ENCODE data around the gene UBE2M.
"Not testable (repeated sequence)": the region's sequence is repeated elsewhere in the genome, so short reads cannot be mapped to it uniquely, and the experiment has no call there.

UBE2M gene

DNA sequence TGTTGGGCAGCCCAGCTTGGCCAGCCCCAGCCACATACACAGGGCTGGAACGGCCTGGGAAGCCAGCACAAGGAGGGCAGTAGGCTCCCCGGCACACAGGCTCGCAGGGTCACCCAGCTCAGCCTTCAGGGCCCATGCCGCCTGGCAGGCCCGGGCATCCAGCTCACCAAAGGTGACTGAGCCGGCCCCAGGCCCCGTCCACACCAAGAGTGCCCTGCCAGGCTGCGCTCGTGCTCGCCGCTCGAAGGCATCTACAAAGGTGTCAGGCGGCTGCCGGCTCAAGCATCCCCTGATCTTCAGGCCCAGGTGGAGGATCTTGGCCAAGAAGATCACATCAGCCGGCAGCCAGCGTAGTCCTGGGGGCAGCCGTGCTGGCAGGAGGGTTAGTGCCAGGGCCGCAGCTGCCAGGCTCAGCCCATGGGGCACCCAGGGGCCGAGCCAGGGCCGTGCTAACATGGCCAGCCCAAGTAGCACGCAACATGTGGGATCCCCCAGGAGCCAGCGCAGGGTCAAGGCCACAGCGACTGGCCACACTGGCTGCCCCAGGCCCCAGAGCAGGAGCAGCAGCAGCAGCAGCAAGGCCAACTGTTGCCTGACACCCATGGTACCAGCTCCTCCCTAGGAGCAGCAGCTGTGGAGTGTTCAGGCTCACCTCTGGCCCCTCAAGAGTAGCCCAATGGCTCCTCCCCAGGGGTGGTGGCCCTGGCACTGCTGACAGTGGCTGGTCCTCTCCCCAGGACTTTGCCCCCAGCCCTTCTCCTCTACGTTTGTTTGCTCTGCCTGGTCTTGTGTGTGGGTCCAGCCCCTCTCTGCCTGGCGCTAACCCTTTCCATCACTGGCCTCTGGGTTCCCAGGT is 46.8 kb downstream of the UBE2M start, which contains the start of gene SLC27A5:
Gene SLC27A5, minus strand, starts transcription at position 640 of the 856 bp plus-strand sequence. Its CDS starts 37 bp downstream, at position 603.
- DNase-seq = no peak

DNA sequence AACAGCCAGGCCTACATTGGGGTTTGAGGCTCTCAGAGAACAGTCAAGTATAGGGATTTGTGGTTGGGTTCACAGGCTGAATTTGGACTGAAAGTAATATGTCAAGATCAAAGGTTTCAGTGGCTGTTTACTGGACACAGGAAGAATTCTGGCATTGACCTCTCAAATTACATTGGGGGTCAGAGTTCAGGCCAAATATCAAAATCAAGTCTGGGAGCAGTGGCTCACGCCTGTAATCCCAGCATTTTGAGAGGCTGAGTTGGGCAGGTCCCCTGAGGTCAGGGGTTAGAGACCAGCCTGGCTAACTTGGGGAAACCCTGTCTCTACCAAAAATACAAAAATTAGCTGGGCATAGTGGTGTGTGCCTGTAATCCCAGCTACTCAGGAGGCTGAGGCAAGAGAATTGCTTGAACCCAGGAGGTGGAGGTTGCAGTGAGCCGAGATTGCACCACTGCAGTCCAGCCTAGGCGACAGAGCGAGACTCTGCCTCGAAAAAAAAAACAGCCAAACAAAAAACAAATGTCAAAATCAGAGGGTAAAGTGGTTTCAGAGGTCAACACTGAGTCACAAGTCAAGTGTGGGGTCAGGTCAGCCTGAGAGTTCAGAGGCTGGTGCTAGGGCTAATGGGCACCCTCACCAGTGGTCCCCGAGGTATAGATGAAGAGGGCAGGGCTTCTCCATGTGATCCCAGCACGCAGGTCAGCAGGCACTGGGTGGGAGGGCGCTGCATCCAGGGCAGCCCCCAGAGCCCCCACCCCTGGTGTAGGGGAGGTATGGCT is 48.1 kb downstream of the UBE2M start:
- no peak for DNase-seq

DNA sequence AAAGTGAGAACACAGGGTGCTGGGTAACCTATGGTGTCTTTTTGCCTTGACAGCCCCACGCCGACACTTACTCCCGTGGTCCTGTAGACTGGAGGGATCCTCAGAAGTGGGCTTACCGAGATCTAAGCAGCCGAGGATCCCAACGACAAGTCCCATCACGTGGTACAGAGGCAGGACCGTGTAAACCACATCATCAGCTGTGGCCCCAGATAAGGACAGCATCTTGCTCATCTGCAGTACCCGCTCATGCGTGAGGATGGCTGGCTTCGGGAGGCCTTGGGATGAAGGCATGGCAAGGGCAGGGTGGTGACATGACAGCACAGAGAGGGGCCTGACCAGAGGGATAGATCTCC is 48.7 kb downstream of the UBE2M start:
- no peak for DNase-seq

DNA sequence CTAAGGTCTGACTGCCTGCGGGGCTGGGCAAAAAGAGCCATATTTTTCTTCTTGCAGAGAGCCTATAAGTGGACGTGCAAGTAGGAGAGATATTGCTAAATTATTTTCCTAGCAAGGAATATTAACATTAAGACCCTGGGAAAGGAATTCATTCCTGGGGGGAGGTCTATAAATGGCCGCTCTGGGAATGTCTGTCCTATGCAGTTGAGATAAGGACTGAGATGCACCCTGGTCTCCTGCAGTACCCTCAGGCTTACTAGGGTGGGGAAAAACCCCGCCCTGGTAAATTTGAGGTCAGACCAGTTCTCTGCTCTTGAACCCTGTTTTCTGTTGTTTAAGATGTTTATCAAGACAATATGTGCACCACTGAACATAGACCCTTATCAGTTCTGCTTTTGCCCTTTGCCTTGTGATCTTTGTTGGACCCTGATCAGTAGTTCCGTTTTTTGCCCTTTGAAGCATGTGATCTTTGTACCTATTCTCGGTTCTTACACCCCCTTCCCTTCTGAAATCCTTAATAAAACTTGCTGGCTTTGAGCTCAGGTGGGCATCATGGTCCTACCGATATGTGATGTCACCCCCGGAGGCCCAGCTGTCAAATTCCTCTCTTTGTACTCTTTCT is 50.7 kb downstream of the UBE2M start:
- DNase-seq = not testable (repeated sequence)

All from stimulated activated CD4-positive, alpha-beta T cell treated with anti-CD3 and anti-CD28 coated beads, Interleukin-4, amount 100 ng/mL, for 1 hour (primary cell).